Subcutaneous adipose tissue (tissue), 4 donors: ENCODE data around the gene UBAC2. TPM values are rescaled to one million over a fixed set of nuclear protein-coding genes. Genes with fewer than 3 reads are reported as not detected.

Experiments used
- CTCF ChIP-seq: fragments of 450-650 bp; IDR thresholded peaks from one replicate; pipeline ENCODE4 v1.5.1; 2016; ENCODE audit warnings: low read depth, mild to moderate bottlenecking, control low read depth, antibody characterized with exemption, moderate library complexity
- total RNA-seq, 4 donors: library from RNA; depleted of rRNA; stranded (reverse); fragments of >200 nt; gene quantifications; one replicate each; pipeline ENCODE4 v1.1.0, GENCODE V29; 2016

Gene UBAC2
- total RNA-seq, 4 donors from 2014 or later: 47.4 to 73.3 (median 65.8) TPM

DNA sequence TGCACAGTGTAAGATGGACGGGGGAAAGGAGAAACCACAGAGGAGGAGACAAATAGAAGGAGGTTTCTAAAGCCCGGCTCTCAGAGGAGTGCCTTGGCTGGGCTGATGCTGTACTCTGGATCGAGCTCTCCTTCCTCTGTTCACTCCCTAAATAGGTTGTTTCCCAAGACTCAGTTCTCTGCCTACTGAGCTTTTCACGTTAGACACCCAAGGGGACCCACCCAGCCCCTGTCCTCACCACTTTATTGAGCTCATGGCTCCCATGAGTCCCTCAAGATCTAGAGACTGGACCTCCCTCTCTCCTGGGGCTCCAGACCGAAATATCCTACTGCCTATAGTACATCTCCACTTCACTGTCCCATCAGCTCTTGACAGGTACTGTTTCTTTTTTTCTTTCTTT, 144.7 kb downstream of the UBAC2 start:
- no peak for TF ChIP-seq CTCF

DNA sequence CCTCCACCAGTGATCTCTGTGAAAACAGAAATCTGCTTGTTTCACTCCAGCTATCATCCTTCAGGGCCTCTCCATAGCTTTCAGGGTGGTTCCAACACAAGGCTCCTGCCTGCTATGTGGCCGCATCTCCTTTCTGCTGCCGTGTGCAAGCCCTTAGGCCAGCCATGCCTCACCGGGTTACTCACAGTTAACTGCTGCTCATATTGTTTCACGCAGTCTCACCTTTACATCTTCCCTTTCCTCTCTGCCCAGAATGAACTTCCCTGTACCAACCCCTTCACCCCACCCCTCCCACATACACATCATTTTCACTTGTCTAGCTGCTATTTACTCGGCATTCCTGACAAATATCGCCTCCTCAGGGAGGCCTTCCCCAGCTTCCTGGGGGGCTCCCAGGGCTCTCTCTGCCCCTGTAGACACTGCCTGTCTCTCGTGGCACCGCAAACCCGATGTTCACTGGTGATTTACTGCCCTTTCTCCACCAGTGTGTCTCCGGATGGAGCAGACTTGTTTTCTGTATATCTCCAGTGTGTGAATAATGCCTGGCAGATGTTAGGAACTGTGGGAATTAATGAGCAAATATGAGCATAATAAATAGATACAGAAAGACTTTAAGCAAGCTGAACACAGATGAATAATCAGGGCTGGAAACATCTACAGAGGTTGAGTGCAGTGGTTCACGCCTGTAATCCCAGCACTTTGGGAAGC, 145.8 kb downstream of the UBAC2 start:
- TF ChIP-seq CTCF: no peak

- no peak for TF ChIP-seq CTCF
Measured at GRCh38 chr13:99347335-99347878, 146.8 kb downstream of the UBAC2 start.

GRCh38 chr13:99347911-99348451, 147.3 kb downstream of the UBAC2 start:
- TF ChIP-seq CTCF: no peak

DNA sequence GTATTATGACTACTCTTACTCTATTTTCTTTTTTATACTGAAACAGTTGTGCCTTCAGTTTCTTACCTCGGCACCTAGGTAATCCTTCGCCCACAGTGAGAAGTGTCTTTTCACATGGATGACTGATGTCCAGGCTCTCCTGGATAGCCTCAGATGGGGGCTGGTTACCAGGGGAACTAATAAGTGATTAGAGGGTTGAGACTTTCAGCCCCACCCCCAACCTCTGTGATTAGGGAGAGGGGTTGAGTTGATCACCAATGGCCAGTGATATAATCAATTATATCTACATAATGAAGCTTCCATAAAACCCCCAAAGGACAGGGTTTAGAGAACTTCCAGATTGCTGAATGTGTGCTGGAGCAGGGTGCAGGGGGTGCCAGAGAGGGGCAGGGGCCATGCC, 149.5 kb downstream of the UBAC2 start:
- TF ChIP-seq CTCF: no peak

GRCh38 chr13:99351772-99352171, 151.1 kb downstream of the UBAC2 start:
- no peak for TF ChIP-seq CTCF

- TF ChIP-seq CTCF: no peak
Measured at GRCh38 chr13:99352351-99353245, 151.9 kb downstream of the UBAC2 start.
